ENCODE results near the gene WDR43.
"Not testable (repeated sequence)": the region's sequence is repeated elsewhere in the genome, so short reads cannot be mapped to it uniquely, and the experiment has no call there.

WDR43 gene

DNA sequence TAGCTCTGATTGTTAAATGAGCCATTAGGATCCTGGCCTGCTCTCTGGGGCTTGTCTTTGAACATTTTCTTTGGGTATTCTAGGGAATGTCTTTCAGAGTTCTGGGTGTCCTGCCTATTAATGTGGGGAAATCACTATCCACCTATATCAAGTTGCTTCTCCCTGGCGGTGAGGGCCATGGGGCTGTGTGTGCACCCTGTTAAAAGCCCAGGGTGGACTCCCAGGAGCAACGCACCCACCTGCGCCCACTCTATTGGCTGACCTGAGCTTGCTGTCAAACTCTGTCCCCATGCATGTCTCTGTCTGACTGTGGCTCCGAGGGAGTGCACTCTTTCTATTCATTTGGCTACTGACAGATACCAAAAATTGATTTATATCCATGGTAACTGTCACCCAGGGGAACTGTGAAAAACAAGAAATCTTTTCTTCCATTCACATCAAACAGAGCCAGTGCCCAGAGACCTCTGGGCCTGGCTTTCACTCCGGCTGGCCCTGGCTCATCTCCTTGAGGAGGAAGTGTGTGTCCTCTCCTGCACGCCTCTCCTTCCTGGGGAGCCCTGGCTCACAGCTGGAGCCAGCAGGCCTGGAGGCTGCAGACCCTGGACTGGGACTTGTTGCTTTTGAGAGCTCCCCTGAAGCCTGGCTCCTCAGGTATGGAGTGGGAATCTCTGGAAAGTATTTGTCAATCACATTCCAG, 76.1 kb downstream of the WDR43 start:
- no peak for DNase-seq

DNA sequence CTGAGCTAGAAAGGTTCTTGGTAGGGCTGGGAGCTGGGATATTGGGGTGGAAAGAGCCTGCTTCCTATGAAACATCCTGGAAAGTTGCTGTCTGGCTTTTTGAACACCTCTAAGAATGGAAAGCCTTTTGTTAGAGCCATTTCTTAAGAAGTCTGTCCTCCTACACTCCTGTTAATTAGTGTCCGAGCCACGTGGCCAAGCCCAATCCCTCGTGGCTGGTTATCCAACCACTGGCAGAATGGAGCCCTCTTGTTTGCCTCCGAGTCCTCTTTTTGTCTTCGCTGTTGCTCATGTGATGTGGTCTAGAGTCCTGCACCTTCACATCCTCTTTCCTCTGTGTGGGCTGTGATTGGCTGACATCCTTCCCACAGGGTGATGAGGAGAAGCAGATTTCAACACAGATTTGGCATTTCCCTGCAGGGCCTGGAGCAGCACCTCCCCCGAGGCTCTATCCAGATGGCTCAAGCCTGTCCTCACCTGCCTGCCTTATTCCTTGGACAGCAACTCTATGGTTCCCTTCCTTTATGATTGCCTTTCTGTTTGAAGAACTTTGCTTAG, 78.4 kb downstream of the WDR43 start:
- no peak for DNase-seq

DNA sequence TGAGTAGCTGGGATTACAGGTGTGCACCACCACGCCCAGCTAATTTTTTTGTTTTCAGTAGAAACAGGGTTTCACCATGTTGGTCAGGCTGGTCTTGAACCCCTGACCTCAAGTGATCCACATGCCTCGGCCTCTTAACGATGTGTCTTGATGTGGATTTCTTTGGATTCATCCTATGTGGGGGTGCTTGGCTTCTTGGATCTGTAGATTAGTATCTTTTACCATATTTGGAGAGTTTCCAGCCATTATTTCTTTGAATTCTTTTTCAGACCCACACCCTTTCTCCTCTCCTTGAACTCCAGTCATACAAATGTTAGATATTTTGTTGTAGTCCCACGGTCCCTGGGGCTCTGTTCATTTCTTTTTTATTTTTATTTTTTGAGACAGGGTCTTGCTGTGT, 79.8 kb downstream of the WDR43 start:
- DNase-seq, result no peak

DNA sequence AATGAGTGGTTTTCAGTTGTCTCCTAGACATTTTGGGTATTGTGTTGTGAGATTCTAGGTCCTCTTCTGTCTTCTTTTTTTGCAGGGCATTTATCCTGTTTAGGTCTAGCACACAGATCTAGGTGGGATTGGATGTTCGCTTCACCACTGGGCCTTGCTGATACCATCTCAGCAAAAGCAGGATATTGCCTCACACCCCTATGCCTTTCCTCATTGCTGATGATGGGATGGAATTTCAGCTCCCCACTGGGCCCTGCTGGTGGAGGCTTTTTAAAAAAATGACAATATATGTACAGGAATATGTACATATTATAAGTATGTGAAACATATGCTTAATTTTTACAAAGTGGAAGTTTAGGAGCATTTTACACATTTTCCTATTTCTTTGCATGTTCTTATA, 81.2 kb downstream of the WDR43 start:
- DNase-seq, result no peak

DNA sequence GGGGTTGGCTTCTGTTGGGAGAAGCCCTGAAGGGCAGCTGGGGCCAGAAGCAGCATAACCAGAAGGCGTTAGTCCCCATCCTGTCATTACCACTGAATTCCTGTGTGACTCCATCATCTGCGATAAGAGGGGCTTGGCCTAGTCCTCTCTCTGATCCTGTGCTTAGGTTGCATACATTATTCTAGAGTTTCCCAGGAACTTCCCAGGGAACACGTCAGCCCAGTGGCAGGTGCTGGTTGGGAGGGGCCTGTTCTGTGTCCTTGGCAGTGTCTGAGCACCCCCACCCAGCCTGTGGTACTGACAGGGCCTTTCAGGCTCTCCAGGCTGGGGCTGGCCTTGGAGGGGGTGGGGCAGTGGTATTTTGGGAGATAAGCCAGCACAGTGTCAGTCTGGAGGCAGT, 82.1 kb downstream of the WDR43 start:
- no peak for DNase-seq

DNA sequence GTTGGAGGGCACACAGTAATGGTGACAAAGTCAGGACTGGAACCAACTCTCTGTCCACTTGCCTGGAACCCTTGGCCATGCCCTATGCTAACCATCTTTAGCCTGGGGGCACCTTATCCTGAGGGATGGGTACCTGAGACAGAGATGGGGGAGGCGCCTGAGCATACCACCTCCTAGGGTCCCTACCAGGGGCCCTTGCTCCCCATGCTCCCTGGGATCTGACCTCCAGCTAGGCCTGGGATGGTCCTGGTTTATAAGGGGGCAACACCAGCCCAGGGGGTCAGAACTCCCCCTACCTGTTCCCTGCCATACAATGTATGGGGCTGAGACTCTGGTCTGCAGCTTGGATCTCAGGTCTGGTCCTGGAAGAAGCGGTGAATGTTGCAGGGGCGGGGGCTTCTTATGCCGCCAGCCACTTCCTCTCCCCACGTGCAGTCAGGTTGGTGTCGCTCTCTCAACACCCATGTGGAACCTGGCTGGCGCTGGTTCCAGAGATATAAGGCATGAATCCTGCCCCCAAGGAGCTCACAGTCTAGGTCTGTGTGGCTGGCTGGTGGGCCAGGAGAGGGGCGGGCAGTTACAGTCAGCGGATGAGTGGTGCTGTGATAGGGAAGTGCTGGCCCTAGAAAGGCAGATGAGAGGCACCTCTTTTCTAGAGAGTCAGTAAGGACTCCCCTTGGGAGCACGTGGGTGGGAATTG, 82.9 kb downstream of the WDR43 start:
- no peak for DNase-seq

DNA sequence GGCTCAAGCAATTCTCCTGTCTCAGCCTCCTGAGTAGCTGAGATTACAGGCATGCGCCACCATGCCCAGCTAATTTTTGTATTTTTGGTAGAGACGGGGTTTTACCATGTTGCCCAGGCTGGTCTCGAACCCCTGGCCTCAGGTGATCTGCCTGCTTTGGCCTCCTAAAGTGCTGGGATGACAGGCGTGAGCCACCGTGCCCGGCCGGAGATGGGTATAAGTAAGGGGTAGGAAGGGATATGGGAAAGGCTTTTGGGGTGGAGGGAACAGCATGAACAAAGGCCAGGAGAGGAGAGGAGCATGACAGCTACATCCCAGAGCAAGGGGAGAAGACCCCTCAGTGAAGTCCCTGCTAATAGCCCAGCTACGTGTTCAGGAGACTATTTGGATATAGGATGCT, 83.5 kb downstream of the WDR43 start:
- DNase-seq, result not testable (repeated sequence)

DNA sequence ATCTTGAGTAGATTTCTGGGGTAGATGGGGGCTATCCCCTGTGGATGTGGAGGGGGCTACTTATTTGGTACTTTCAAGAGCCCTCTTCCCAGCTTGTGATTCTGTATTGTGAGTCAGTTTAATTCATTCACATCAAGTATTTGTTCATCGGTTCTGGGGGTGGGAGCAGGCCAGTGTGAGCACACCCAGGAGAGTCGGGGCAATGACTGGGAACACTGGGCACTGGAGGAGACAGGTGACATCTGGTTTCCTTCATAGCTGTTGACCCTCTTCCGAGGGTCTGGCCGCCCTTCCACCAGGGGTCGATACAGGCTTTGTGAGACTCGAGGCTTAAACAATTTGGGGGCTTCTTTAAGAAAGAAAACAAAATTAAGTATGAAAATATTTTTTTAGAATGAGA, 84.1 kb downstream of the WDR43 start:
- DNase-seq, result no peak

DNA sequence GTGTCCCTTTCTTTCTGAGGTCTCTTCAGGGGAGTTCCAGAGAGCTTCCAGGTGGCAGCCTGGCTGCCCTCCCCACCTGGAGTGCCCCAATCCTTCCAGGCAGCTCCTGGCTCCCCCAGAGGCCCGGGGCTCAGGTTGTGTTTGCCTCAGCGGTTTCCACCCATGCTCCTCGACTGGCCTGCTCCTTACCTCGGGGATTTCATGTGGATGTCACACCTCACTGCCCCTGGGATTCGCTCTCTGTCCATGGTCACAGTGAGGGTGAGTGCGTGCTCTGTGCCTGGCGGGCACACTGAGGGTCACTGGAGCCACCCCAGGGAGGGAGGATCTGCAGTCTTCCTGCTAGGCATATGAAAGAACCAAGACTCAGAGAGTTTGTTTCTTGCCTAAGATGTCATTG, 84.6 kb downstream of the WDR43 start:
- DNase-seq, result no peak

DNA sequence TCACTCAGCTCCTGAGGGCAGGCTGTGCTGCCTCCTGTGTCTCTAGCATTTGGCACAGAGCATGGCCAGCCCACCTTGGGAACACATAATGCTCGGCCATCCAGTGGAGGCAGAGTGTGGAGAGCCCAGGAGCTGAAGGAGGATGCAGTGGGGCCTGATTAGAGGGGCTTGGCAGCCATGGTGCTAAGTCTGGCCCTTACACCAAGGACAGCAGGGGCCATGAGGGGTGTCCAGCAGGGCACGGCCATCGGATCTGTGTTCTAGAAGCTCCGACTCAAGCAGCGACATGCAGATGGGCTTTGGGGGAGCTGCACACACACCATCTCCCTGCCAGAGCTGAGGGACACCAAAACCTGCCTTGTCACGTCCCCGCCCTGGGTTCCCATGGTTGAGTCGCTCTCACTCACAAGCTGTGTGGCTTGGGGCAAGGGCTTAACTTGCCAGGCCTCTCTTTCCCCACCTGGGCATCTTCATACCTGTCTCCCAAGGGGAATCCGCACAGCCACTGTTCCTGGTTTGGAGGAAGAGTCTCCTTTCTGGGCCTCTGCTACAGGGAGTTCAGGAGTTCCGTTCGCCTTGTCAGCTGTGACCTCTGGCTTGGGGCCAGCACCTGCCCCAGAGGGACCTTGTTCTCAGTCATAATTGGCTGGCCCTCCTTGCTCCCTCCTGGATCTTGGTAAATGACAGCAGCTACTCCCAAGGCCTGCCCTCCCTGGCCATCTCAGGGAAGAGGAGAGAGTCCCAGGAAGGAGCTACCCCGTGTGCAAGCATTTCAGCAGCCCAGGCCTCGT, 85.3 kb downstream of the WDR43 start:
- no peak for DNase-seq

DNA sequence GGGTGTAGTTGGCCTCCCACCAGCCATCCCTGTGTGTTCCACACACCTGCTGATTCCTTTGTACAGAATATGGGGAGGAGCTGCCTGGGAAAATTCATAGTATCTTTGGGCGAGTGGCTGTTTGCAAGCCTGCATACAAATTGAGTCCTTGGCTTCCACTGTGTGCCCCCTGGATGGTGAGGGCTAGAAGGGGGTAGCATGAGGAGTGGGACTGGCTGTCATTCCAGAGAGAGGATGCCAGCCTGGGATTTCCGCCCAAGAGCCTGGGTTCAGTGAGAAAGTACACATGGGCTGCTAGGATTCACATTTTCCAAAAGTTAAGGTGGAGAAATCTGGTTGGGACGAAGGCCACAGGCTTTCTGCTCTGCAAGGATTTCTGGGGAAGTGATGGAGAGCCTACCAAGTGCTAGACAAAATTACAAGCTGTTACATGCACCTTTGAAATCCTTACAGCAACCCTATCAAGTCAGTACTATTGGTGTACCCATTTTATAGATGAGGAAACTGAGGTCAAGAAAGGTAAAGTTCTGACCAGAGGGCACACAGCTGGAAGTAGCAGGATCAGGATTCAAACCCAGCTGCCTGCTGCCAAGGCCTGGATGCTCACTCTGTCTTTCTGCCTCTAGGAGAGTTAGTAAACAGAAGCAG, 86.0 kb downstream of the WDR43 start:
- DNase-seq, result no peak

DNA sequence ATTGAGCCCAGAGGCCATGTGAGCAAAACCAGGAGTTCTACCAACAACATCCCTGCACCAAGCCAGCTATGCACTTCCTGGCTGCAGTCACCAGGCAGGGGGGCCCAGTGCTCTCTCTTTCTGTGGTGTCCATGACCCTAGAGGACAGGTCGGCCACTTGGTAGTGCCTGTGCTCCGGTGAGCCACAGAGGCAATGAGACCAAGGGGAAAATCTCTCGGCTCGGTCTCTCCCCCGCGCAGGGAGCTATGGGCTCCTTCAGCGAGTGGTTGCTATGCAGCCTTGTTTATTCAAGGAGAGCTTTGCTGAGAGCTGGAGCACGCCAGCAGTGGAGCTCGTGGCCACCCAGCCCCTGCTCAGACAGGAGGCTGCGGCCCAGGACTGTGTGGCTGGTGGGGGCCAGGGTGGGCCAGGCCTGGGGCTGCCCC, 86.6 kb downstream of the WDR43 start, which contains the start of gene TOGARAM2:
Gene TOGARAM2, plus strand, starts transcription at position 283 of the 426 bp plus-strand sequence. CDS start 13,537 bp downstream, outside the sequence.
- DNase-seq, result no peak

DNA sequence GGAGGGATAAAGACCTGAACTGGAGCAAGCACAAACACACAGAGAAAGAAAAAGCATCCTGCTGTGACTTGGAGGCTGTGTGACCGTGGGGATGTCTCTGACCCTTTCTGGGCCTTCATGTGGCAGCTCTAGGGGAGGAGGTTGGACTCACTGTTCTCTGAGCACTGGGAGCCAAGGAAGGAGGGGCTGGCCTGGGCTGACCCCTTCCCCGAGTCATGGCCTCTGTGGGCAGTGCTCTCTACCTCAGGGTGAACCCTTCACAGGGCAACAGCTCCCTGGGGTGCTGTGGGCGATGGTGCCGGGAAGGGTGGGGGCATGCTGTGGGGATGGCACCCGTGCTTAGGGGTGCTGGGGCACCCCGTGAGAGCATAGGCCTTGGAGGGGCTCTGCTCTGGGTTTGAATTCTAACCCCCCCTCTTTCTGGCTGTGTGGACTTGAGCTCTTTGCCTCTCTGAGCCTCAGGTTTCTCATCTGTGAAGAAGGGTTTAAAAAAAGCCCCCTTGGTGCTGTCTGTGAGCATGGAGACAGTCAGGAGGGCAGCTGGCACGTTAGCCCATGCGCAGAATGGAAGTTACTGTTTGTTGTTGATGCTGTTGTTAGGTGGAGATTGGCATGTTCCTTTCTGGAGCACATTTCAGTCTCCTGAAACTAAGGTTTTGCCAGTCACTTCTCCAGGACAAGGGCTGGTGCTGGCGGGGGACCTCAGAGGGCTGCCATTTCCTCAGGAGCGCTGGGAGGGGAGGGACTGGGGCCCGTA, 87.3 kb downstream of the WDR43 start:
- DNase-seq, result no peak

DNA sequence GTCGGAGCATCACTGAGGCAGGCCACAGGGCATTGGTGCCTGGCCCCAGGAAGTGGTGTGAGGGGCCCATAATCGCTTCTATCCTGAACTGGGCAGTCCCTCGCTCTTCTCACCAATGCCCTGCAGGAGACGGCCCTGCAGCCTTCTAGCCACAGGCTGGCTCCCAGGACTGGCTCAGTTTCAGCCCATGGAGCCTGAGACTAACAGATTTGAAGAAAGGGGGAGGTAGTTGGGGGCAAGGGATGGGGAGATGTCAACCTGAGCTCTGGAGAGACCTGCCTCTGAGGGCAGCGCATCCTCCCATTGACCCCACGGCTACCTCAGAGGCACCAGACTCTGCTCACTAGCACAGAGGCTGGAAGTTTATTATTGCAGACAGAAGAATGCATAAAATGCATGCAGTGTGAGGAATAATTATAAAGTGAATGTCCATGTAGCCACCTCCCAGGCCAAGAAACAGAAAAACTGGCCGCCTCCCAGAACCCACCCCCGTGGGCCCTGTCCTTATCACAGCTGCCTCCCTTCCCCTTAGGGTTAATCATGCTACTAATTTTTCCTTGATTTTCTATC, 88.0 kb downstream of the WDR43 start:
- no peak for DNase-seq

DNA sequence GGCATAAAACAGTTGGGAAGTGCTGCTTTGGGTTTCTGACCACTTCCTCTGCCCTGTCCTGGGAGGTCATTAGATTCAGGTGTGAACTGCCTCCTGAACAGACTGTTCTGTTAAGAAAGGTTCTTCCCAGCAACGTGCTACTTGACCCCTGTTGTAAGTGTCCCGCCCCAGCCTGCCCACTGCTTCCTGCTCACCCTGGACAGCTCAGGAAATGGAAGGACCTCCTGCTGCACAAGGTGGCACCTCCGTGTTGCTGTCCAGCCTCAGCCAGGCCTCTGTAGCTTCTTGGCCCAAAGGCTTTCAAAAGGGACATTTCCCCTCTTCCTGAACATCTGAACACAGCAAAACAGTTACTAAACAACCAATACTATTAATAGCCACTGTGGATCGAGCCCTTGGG, 92.0 kb downstream of the WDR43 start:
- DNase-seq, result no peak

DNA sequence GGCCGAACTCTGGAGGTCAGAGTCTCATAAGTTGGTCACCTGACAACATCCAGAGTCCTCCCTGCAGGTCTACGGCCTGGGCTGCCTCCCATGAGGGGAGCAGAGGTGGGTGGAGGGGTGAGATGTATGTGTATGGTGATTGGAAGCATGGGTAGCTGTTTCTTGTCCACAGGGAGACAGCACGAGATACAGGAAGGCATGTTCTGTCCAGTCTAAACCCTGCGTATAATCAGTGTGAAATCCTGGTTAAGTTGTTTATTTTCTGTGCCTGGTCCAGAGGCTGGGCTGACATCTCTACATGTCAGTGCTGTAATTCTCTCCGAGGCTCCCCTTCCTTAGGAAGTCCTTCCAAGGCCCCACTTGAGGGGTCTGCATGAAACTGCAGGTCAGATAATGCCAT, 95.5 kb downstream of the WDR43 start:
- DNase-seq, result no peak

DNA sequence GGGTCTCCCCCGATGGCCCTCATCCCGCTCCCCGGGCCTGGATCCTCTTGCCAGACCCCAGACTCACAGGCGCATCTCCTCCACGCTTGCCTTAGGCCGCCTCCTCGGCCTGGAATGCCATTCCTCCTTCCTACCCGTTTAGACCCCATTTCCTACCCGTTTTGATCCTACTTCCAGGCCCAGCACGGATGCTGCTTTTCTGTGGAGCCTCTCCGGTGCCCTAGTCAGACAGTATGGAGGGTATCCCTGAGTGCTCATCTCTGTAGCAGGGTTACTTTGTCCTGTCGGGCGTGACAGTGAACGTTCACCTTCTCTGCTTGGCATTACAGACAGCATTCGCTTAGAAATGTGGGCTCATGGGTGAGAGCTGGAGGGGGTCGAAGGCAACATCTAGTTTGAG, 96.0 kb downstream of the WDR43 start:
- no peak for DNase-seq

DNA sequence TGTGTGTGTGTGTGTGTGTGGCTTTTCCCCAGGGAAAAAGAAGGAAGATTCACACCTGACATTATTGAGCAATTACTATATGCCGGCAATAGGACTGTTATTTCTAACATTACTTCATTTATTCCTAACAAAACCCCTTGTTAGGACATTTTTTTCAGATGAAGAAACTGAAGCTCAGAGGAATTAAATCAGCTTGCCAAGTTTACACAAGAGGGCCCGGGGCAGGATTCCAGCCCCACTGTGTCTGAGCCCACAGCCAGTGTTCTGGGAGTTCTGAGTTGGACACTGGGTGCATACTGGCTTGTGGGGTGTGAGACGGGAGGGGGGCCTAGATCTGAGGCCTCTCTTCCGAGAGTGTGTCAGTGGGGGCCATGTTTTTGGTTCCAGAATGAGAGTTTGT, 96.6 kb downstream of the WDR43 start:
- no peak for DNase-seq

DNA sequence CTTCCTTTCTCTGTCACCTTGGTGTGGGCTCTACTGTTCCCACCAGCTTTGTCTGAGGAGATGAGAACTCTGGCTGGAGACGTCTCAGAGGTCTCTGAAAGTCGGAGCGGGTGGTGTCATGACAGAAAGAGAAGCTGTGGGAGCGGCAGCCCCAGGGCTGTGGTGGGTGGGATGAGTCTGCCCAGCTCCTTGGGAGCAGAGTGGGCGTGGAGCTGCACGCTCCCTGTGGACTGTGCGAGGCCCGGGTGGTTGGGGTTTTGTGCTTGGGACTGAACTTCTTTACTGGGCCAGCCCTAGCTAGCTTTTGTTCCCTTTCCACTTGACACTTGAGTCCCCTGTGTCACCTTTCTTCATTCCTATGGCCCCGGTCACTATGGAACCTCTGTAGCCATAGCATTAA, 97.0 kb downstream of the WDR43 start:
- DNase-seq, result no peak

DNA sequence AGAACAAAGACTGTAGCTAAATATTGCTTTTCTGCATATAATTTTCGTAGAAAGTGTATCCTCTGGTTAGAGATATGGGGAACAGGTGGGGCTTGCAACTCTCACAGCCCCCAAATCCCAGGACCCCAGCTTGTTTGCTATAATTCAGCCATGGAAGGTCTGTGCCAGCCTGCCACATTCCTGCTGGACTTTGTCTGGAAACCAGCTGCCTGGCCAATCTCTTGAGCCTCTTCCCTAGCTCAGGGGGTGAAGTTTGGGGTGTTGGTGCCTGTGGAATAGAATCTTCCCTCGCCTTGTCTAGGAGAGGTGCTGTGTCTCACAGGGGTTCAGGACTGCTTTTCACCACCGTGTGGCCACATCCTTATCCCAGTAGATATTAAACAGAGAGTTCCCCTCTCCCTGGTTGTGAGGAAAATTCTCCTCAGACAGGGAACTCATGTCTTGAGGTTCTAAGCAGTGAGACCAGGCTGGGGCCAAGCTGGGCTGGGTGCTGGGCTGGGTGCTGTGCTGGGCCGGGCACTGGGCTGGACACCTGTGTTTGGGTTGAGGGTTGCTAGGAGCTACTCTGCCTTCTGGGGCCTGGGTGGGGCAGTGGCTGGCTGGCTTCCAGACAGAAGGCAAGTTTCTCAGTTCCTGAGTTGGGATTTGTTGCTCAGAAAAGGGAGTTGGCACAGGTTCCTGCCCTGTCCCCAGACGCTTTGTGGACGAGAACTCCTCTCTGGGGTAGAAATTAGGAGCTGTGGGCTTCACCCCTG, 98.9 kb downstream of the WDR43 start:
- no peak for DNase-seq

DNA sequence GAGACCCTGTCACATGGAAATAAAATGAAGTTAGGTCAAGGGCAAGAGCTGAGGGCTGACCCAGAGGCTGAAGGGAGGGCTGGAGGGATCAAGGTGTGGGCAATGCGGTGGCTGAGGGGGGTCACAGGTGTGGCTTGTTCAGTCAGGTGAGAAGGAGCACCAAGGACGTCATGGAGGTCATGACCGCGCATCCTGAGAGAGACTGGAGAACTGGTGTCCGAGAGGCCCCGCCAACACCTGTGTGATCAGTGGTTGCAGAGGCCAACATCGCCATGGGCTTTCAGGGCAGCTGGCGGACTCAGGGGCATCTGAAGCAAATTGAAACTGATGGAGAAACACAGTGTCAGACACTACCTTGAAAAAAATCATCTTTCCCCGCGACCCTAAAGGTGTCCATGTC, 99.6 kb downstream of the WDR43 start:
- no peak for DNase-seq
